Endothelial cell of umbilical vein (primary cell): Measurements from ENCODE around the gene VSIG4. TPM values are rescaled to one million over a fixed set of nuclear protein-coding genes. Genes with fewer than 3 reads are reported as not detected.

Source experiments
- BruUV-seq: library from RNA; stranded (reverse); fragments of 400-500 nt; replicated peaks from 2 replicates; lab custom pipeline; 2021; lab: Mats Ljungman, UMichigan
- CTCF ChIA-PET: fragments of 300-600, 350-600 bp; sonication (Branson Sonifier 250); formaldehyde crosslinking; loops from one replicate; lab custom pipeline; 2021; ENCODE audit warnings: antibody characterized with exemption, inconsistent platforms; lab: Charles Lee
- POLR2A ChIA-PET: fragments of 300-600, 350-600 bp; sonication (Branson Sonifier 250); formaldehyde crosslinking; loops from one replicate; lab custom pipeline; 2021; ENCODE audit warnings: antibody characterized with exemption, inconsistent platforms; lab: Charles Lee
- DNase-seq: peaks from one replicate; pipeline ENCODE4 v3.0.0-alpha.2; 2011; ENCODE audit warnings: low read depth, low spot score
- FAIRE-seq: peaks from 2 replicates; lab custom pipeline; 2011; peaks lifted over from hg19 to GRCh38; lab: Jason Lieb, UNC
- H2AFZ ChIP-seq: 2 replicates; pipeline ENCODE4 v1.6.0; 2012; ENCODE audit warnings: low read depth, low read length, control low read depth, inconsistent platforms
- H3K27ac ChIP-seq: 2 replicates; pipeline ENCODE4 v1.5.1; 2011; ENCODE audit warnings: low read depth, mild to moderate bottlenecking, control low read depth, low read length, moderate library complexity; ENCODE audit not compliant: insufficient read depth
- H3K27me3 ChIP-seq, 2 experiments: 2 replicates each; pipeline versions ENCODE4 v1.6.0 to v1.6.1; 2011; ENCODE audit warnings: low read length in 2 of 2, mixed read lengths in 1 of 2; ENCODE audit not compliant: control insufficient read depth in 2 of 2, insufficient read depth in 2 of 2
- H3K36me3 ChIP-seq, 2 experiments: 2 replicates in 1 of 2; 3 replicates in 1 of 2; pipeline ENCODE4 v1.5.1; 2011; ENCODE audit warnings: low read length in 2 of 2, mild to moderate bottlenecking in 1 of 2, moderate library complexity in 1 of 2; ENCODE audit not compliant: control insufficient read depth in 2 of 2, insufficient read depth in 2 of 2; ENCODE audit errors: extremely low read depth in 1 of 2
- H3K4me1 ChIP-seq: 3 replicates; pipeline ENCODE4 v1.5.1; 2011; ENCODE audit warnings: mild to moderate bottlenecking, low read length; ENCODE audit not compliant: control insufficient read depth, insufficient read depth; ENCODE audit errors: extremely low read depth
- H3K4me2 ChIP-seq: 2 replicates; pipeline ENCODE4 v1.6.1; 2011; ENCODE audit warnings: low read length, control low read depth, mixed read lengths; ENCODE audit not compliant: insufficient read depth
- H3K4me3 ChIP-seq, 3 experiments: fragments of 200-600 bp in 1 of 3; sonication (generic), shearing (Covaris generic) in 1 of 3; replicated peaks in 1 of 3; 2 replicates each; pipeline ENCODE4 v1.5.1; 2011 to 2016; ENCODE audit warnings: control low read depth in 3 of 3, low read length in 3 of 3, mild to moderate bottlenecking in 2 of 3, inconsistent platforms in 1 of 3, low read depth in 1 of 3, moderate library complexity in 1 of 3; ENCODE audit not compliant: insufficient read depth in 1 of 3
- H3K79me2 ChIP-seq: 2 replicates; pipeline ENCODE4 v1.6.0; 2012; ENCODE audit warnings: low read length, inconsistent platforms; ENCODE audit not compliant: control insufficient read depth, insufficient read depth
- H3K9ac ChIP-seq: replicated peaks from 2 replicates; pipeline ENCODE3; 2011; ENCODE audit warnings: low read length, control low read depth; ENCODE audit not compliant: insufficient read depth; ENCODE audit errors: extremely low read depth
- H3K9me1 ChIP-seq: replicated peaks from 3 replicates; pipeline ENCODE4 v1.6.0; 2011; ENCODE audit warnings: mild to moderate bottlenecking, low read length; ENCODE audit not compliant: control insufficient read depth, insufficient read depth; ENCODE audit errors: extremely low read depth
- H3K9me3 ChIP-seq: replicated peaks from 2 replicates; pipeline ENCODE4 v1.5.1; 2012; ENCODE audit warnings: low read length, inconsistent platforms; ENCODE audit not compliant: control insufficient read depth, insufficient read depth
- H4K20me1 ChIP-seq: replicated peaks from 2 replicates; pipeline ENCODE3; 2011; ENCODE audit warnings: mild to moderate bottlenecking, low read length; ENCODE audit not compliant: control insufficient read depth, insufficient read depth; ENCODE audit errors: extremely low read depth
- EZH2 ChIP-seq: IDR thresholded peaks from 2 replicates; pipeline ENCODE4 v1.6.1; 2012; ENCODE audit warnings: borderline replicate concordance, low read depth, mild to moderate bottlenecking, moderate library complexity, low read length, inconsistent platforms; ENCODE audit not compliant: severe bottlenecking
- FOS ChIP-seq: IDR thresholded peaks from 2 replicates; pipeline ENCODE4 v1.6.1; 2011; ENCODE audit warnings: mild to moderate bottlenecking, low read length, moderate library complexity, borderline replicate concordance; ENCODE audit not compliant: insufficient read depth
- GATA2 ChIP-seq: IDR thresholded peaks from 2 replicates; pipeline ENCODE4 v1.7.0; 2011; ENCODE audit warnings: low read depth, mild to moderate bottlenecking, moderate library complexity, mixed read lengths, low read length; ENCODE audit not compliant: insufficient read length, insufficient read depth
- JUN ChIP-seq: IDR thresholded peaks from 2 replicates; pipeline ENCODE4 v1.6.1; 2011; ENCODE audit warnings: borderline replicate concordance, low read depth; ENCODE audit not compliant: insufficient read length, insufficient read depth
- MYC ChIP-seq: IDR thresholded peaks from one replicate; pipeline ENCODE4 v1.6.1; 2011; ENCODE audit warnings: mild to moderate bottlenecking, low read depth, low read length
- POLR2A ChIP-seq: IDR thresholded peaks from 2 replicates; pipeline ENCODE4 v1.6.1; 2012; ENCODE audit warnings: low read depth, mild to moderate bottlenecking, control low read depth, low read length
- POLR2AphosphoS5 ChIP-seq: IDR thresholded peaks from 2 replicates; pipeline ENCODE4 v1.6.1; 2012; ENCODE audit warnings: low read depth, mild to moderate bottlenecking, control low read depth, low read length, moderate library complexity; ENCODE audit not compliant: insufficient read depth
- dilution Hi-C: fragments of 300-500 bp; cut with MboI; formaldehyde crosslinking; loops from one replicate; pipeline ENCODE4 v1.15.0; 2019; ENCODE audit warnings: low sequenced_read_pairs; ENCODE audit not compliant: extremely low pct_ligation_motif_present
- intact Hi-C: fragments of 100-400 bp; cut with micrococcal nuclease; formaldehyde crosslinking; loops from one replicate; pipeline ENCODE4 v1.10.0; 2022
- polyA plus RNA-seq, 4 experiments: library from polyadenylated mRNA; depleted of rRNA in 3 of 4; stranded (reverse) in 3 of 4; unstranded in 1 of 4; fragments of >200 nt; gene quantifications; 2 replicates each; pipeline versions ENCODE4 v1.2.1 to v1.2.3, GENCODE V29; 2011 to 2012; ENCODE audit warnings: missing spikeins in 1 of 4
- total RNA-seq: library from RNA; stranded (reverse); gene quantifications from 2 replicates; pipeline ENCODE4 v1.2.3, GENCODE V29; 2021
- TF ChIP-seq, protein P1 (sequence below): IDR thresholded peaks from 2 replicates; pipeline ENCODE4 v1.6.1; 2011; ENCODE audit not compliant: insufficient read depth, insufficient read length
- TF ChIP-seq, protein P2 (sequence below), 2 donors: IDR thresholded peaks; 1 replicate in 1 of 2; 2 replicates in 1 of 2; pipeline ENCODE4 v1.5.1; 2011; ENCODE audit warnings: low read length in 2 of 2, mild to moderate bottlenecking in 2 of 2, moderate library complexity in 2 of 2, control low read depth in 1 of 2, inconsistent platforms in 1 of 2, low read depth in 1 of 2; ENCODE audit not compliant: insufficient read depth in 1 of 2; ENCODE audit errors: extremely low read depth in 1 of 2

VSIG4 gene
- total and polyA plus RNA-seq, 2 donors (not counting 3 experiments of a cell fraction or from before 2014, with no cell fraction given): not detected

DNA sequence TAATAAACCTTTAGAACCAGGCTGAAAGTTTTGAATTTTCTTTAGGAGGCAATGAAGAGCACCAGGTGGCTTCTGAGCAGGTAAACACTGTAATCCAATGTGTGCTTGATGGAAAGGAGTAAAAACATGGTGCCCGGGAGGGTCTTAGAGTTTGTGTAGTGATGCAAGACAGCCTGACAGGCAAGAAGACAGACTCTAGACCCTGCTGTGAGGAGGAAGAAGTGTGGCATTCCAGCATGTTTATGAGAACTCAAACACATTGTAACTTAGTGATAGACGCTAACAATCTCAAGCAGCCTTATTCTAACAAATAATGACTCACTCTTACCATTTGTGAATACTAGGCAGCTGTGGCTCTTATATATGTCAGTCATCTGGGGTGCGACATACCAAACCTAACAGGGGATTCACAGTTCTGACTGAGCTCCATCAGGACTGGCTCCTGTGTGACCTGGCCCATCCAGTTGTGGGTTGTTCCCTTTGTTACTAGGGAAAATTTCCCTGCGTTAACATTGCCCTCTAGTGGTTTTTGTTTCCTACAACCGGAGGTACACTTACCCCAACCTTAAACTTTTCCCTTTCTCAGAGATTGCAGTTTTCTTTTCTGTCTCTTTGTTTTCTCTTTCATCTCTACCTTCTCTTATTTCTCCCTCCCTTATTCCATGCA lies 53.8 kb downstream of the VSIG4 start:
- FAIRE-seq: peak; percentile 63
- intact Hi-C loops: loop anchor here (1.0 to 5.0 kb wide), 3 partner anchors 319 to 404 kb away; partner anchors contain the start of gene MSN

DNA sequence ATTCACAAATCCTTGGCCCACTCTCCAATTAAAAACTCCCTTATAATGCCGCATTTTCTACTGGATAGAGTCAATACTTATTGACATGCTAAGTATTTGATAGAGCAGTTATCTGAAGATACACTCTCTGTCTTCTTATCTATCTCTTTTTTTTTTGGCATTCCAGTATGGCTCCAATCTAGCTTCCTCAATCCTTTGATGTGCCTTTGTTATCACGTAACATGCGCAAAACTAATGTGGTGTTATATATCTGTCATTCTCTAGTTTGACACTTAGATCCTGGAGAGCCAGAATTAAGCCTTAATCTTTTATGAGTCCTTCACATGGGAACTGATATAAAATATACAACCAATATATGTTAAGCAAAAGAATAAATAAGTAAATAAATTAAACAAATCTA lies 54.7 kb downstream of the VSIG4 start:
- POLR2A ChIA-PET: no interaction called here
- Histone ChIP-seq H2AFZ (no peak overlapping the region), H3K4me3 (no peak overlapping the region), H3K9me3 (no peaks in the 10 kb centered on the region), H4K20me1 (no peaks in the 10 kb centered on the region), H3K79me2 (no peaks in the 10 kb centered on the region), H3K4me1 (no peaks in the 10 kb centered on the region), H3K4me2 (no peak overlapping the region), H3K36me3 (no peaks in the 10 kb centered on the region), H3K9ac (no peak overlapping the region), H3K27me3 (no peaks in the 10 kb centered on the region), H3K9me1 (no peaks in the 10 kb centered on the region), H3K27ac (no peak overlapping the region)
- intact Hi-C loops (loop anchor here (5.0 kb wide), 2 partner anchors 318 to 388 kb away; partner anchors contain the start of gene MSN), dilution Hi-C loops (no loop called here)
- no TSS peak for BruUV-seq
- CTCF ChIA-PET: no interaction called here
- FAIRE-seq: no peak
- TF ChIP-seq POLR2AphosphoS5 (no peak), GATA2 (no peak), EZH2 (no peak), POLR2A (no peak), MYC (no peak), FOS (no peak), JUN (no peak)
- TF ChIP-seq, protein P1, sequence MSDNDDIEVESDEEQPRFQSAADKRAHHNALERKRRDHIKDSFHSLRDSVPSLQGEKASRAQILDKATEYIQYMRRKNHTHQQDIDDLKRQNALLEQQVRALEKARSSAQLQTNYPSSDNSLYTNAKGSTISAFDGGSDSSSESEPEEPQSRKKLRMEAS: no peak
- TF ChIP-seq, protein P2, sequence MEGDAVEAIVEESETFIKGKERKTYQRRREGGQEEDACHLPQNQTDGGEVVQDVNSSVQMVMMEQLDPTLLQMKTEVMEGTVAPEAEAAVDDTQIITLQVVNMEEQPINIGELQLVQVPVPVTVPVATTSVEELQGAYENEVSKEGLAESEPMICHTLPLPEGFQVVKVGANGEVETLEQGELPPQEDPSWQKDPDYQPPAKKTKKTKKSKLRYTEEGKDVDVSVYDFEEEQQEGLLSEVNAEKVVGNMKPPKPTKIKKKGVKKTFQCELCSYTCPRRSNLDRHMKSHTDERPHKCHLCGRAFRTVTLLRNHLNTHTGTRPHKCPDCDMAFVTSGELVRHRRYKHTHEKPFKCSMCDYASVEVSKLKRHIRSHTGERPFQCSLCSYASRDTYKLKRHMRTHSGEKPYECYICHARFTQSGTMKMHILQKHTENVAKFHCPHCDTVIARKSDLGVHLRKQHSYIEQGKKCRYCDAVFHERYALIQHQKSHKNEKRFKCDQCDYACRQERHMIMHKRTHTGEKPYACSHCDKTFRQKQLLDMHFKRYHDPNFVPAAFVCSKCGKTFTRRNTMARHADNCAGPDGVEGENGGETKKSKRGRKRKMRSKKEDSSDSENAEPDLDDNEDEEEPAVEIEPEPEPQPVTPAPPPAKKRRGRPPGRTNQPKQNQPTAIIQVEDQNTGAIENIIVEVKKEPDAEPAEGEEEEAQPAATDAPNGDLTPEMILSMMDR (IDR thresholded peaks at IDR 0.05; ENCODE audit: extremely low read depth in 1 of 2, insufficient read depth in 1 of 2, low read depth in 1 of 2, low read length in 2 of 2): no peak
- no peak for DNase-seq

More for the DNA sequence above, 53.8 kb downstream of the VSIG4 start:
- Histone ChIP-seq H3K4me2 (no peak overlapping the region), H2AFZ (no peak overlapping the region), H3K27ac (no peak overlapping the region), H3K9me1 (no peaks in the 10 kb centered on the region), H3K4me1 (no peaks in the 10 kb centered on the region), H3K9me3 (no peaks in the 10 kb centered on the region), H3K4me3 (no peak overlapping the region), H3K27me3 (no peaks in the 10 kb centered on the region), H3K79me2 (no peaks in the 10 kb centered on the region), H3K36me3 (no peaks in the 10 kb centered on the region), H4K20me1 (no peaks in the 10 kb centered on the region), H3K9ac (no peak overlapping the region)
- dilution Hi-C loops: no loop called here
- DNase-seq: peak; percentile 49
- ChIA-PET POLR2A (no interaction called here), CTCF (interaction anchor here (0.6 to 2.0 kb wide), 7 partner anchors 240 to 923 kb away, joined by 3 to 61 read pairs (median 4); no protein-coding TSS in a partner anchor)
- BruUV-seq: no TSS peak
- TF ChIP-seq POLR2AphosphoS5: no peak
- TF ChIP-seq, protein P2 (IDR thresholded peaks at IDR 0.05; ENCODE audit: extremely low read depth in 1 of 2, insufficient read depth in 1 of 2, low read depth in 1 of 2, low read length in 2 of 2): peak; percentile 16 to 25
